ENCODE results near the gene DGKD. TPM values are rescaled to one million over a fixed set of nuclear protein-coding genes. Genes with fewer than 3 reads are reported as not detected.
A peak's percentile ranks its signal among the peaks of the same experiment; 100 is the strongest.

DGKD gene
- total and polyA plus RNA-seq, 4 donors: 8.9 to 250 (median 68.3) TPM

GRCh38 chr2:233404222-233404621 is 49.9 kb downstream of the DGKD start:
- no peaks in the 10 kb centered on the region for H3K9me3 ChIP-seq (ENCODE audit: control insufficient read depth, low read length)
- no peak overlapping the region for H3K4me3 ChIP-seq (ENCODE audit: low read length in 2 of 2)
- no peaks in the 10 kb centered on the region for H3K27me3 ChIP-seq (ENCODE audit: control insufficient read depth in 1 of 2, insufficient read depth in 2 of 2, low read length in 1 of 2)
- H3K36me3 ChIP-seq (ENCODE audit: control insufficient read depth in 1 of 2, insufficient read depth in 2 of 2, low read length in 1 of 2): no peaks in the 10 kb centered on the region
- DNase-seq (no peak), ATAC-seq (ENCODE audit: low FRiP score) (no peak)
- intact Hi-C loops (cut with DNase I): loop anchor here in 1 of 2 donors (5.0 kb wide), 1 partner anchor 43 kb away; no protein-coding TSS in a partner anchor
- H3K27ac ChIP-seq (ENCODE audit: low read depth in 1 of 2, low read length in 2 of 2): no peak overlapping the region
- H3K4me1 ChIP-seq (ENCODE audit: control insufficient read depth in 1 of 2, insufficient read depth in 2 of 2, low read length in 2 of 2): no peaks in the 10 kb centered on the region

- ATAC-seq (ENCODE audit: low FRiP score) (no peak), DNase-seq (no peak)
- H3K9me3 ChIP-seq (ENCODE audit: control insufficient read depth, low read length): no peaks in the 10 kb centered on the region
- peaks cover 3 to 4% of the 10 kb centered on the region in 2 donors for H3K4me1 ChIP-seq (ENCODE audit: control insufficient read depth in 1 of 2, insufficient read depth in 2 of 2, low read length in 2 of 2)
- H3K36me3 ChIP-seq (ENCODE audit: control insufficient read depth in 1 of 2, insufficient read depth in 2 of 2, low read length in 1 of 2): no peaks in the 10 kb centered on the region
- no peak overlapping the region for H3K27ac ChIP-seq (ENCODE audit: low read depth in 1 of 2, low read length in 2 of 2)
- H3K4me3 ChIP-seq (ENCODE audit: low read length in 2 of 2): no peak overlapping the region
- intact Hi-C loops (cut with DNase I): no loop called here
- 50 to 64% methylated on average over 2 of the region's 2 CpGs for WGBS, 2 donors
- no peaks in the 10 kb centered on the region for H3K27me3 ChIP-seq (ENCODE audit: control insufficient read depth in 1 of 2, insufficient read depth in 2 of 2, low read length in 1 of 2)
Observed at GRCh38 chr2:233406865-233407264, 52.6 kb downstream of the DGKD start.

- no peaks in the 10 kb centered on the region for H3K9me3 ChIP-seq (ENCODE audit: control insufficient read depth, low read length)
- ATAC-seq (ENCODE audit: low FRiP score): peak; percentile 85
- 4 to 6% methylated on average over 8 of the region's 8 CpGs for WGBS, 2 donors
- H3K4me3 ChIP-seq (ENCODE audit: low read length in 2 of 2): no peak overlapping the region
- H3K27me3 ChIP-seq (ENCODE audit: control insufficient read depth in 1 of 2, insufficient read depth in 2 of 2, low read length in 1 of 2): no peaks in the 10 kb centered on the region
- peak overlapping the region in 1 of 2 donors; percentile 60 for H3K27ac ChIP-seq (ENCODE audit: low read depth in 1 of 2, low read length in 2 of 2)
- no peak for DNase-seq
- intact Hi-C loops (cut with DNase I): no loop called here
- H3K4me1 ChIP-seq (ENCODE audit: control insufficient read depth in 1 of 2, insufficient read depth in 2 of 2, low read length in 2 of 2): peaks cover 3 to 4% of the 10 kb centered on the region in 2 donors
- H3K36me3 ChIP-seq (ENCODE audit: control insufficient read depth in 1 of 2, insufficient read depth in 2 of 2, low read length in 1 of 2): no peaks in the 10 kb centered on the region
Observed at GRCh38 chr2:233407771-233408181, 53.5 kb downstream of the DGKD start.

DNA sequence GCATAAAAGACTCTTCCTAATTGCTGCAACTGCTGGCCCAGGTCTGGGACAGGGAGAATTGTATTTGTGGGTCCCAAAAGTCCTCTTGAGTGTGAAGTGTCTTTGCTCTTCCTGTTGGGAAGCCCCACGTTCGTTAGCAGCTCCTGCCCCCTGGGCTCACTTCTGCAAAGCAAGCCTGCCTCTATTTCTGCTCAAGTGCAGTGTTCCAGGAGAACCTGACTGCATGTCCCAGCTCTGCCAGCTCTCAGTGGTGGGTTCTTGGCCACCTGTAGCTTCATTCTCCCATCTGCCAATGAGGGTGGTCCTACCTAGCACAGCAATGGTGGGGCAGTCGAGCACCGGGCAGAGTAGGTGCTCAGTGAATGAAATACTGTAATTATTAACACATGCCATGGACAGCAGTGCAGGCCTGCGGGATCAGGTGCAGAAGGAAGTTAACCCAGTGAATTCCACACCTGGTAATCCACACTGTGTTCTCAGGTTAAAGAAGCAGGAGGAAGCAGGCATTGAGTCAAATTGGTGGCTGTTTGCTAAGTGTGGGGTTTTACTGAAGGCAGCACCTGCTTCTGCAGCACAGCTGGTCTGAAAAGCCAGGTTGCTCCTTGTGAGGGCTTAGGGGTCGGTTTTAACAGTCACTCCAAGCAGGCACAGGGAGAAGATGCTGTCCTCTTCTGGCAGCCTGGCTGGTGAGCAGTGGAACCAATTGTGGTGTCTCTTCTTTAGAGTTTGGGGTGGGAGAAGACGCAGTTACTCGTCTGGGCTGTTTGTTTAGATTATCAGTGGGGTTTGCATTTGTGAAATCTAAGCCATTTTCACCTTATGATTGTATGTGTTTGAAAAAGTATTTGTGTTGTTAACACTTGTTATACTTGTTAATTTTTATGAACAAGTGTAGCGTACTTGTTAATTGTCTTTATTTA is 54.3 kb downstream of the DGKD start:
- no peak overlapping the region for H3K4me3 ChIP-seq (ENCODE audit: low read length in 2 of 2)
- intact Hi-C loops (cut with DNase I): no loop called here
- WGBS, 2 donors: 37 to 45% methylated on average over 9 of the region's 9 CpGs

GRCh38 chr2:233409286-233409991 is 55.1 kb downstream of the DGKD start:
- peak overlapping the region in 1 of 2 donors; percentile 65 for H3K27ac ChIP-seq (ENCODE audit: low read depth in 1 of 2, low read length in 2 of 2)
- intact Hi-C loops (cut with DNase I): no loop called here
- H3K27me3 ChIP-seq (ENCODE audit: control insufficient read depth in 1 of 2, insufficient read depth in 2 of 2, low read length in 1 of 2): no peaks in the 10 kb centered on the region
- H3K4me1 ChIP-seq (ENCODE audit: control insufficient read depth in 1 of 2, insufficient read depth in 2 of 2, low read length in 2 of 2): peaks cover 3 to 4% of the 10 kb centered on the region in 2 donors
- ATAC-seq (ENCODE audit: low FRiP score) (peak; percentile 76), DNase-seq (peak in 1 of 2 donors; percentile 73)
- H3K4me3 ChIP-seq (ENCODE audit: low read length in 2 of 2): no peak overlapping the region
- H3K36me3 ChIP-seq (ENCODE audit: control insufficient read depth in 1 of 2, insufficient read depth in 2 of 2, low read length in 1 of 2): no peaks in the 10 kb centered on the region
- 1 to 2% methylated on average over 6 of the region's 6 CpGs for WGBS, 2 donors
- H3K9me3 ChIP-seq (ENCODE audit: control insufficient read depth, low read length): no peaks in the 10 kb centered on the region

More for the DNA sequence above, 54.3 kb downstream of the DGKD start:
- ATAC-seq (ENCODE audit: low FRiP score) (no peak), DNase-seq (no peak)
- Histone ChIP-seq H3K36me3 (ENCODE audit: control insufficient read depth in 1 of 2, insufficient read depth in 2 of 2, low read length in 1 of 2) (no peaks in the 10 kb centered on the region), H3K9me3 (ENCODE audit: control insufficient read depth, low read length) (no peaks in the 10 kb centered on the region), H3K4me1 (ENCODE audit: control insufficient read depth in 1 of 2, insufficient read depth in 2 of 2, low read length in 2 of 2) (peaks cover 3 to 4% of the 10 kb centered on the region in 2 donors), H3K27me3 (ENCODE audit: control insufficient read depth in 1 of 2, insufficient read depth in 2 of 2, low read length in 1 of 2) (no peaks in the 10 kb centered on the region), H3K27ac (ENCODE audit: low read depth in 1 of 2, low read length in 2 of 2) (peak overlapping the region; percentile 38 to 72)

- Histone ChIP-seq H3K4me1 (ENCODE audit: control insufficient read depth in 1 of 2, insufficient read depth in 2 of 2, low read length in 2 of 2) (peaks cover 4 to 9% of the 10 kb centered on the region in 2 donors), H3K36me3 (ENCODE audit: control insufficient read depth in 1 of 2, insufficient read depth in 2 of 2, low read length in 1 of 2) (peaks cover 0 to 2% of the 10 kb centered on the region in 2 donors), H3K27me3 (ENCODE audit: control insufficient read depth in 1 of 2, insufficient read depth in 2 of 2, low read length in 1 of 2) (no peaks in the 10 kb centered on the region), H3K27ac (ENCODE audit: low read depth in 1 of 2, low read length in 2 of 2) (peak overlapping the region; percentile 61 to 90), H3K4me3 (ENCODE audit: low read length in 2 of 2) (no peak overlapping the region), H3K9me3 (ENCODE audit: control insufficient read depth, low read length) (no peaks in the 10 kb centered on the region)
- ATAC-seq (ENCODE audit: low FRiP score) (no peak), DNase-seq (no peak)
- 92 to 93% methylated on average over 5 of the region's 5 CpGs for WGBS, 2 donors
- intact Hi-C loops (cut with DNase I): no loop called here
Observed at GRCh38 chr2:233410196-233410760, 56.0 kb downstream of the DGKD start.

DNA sequence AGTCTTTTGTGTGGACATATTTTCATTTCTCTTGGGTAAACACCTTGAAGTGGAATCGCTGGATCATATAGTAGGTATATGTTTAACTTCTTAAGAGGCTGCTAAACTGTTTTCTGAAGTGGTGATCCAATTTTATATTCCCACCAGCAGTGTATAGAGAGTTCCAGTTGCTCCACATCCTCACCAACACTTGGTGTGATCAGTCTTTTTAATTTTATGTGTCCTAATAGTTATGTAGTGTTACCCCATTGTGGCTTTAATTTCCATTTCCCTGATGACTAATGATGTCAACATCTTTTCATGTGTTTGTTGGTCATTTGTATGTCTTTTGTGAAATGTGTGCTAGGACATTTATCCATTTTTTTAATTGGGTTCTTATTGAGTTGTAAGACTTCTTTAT is 56.9 kb downstream of the DGKD start:
- no peaks in the 10 kb centered on the region for H3K27me3 ChIP-seq (ENCODE audit: control insufficient read depth in 1 of 2, insufficient read depth in 2 of 2, low read length in 1 of 2)
- WGBS, 2 donors: 98 to 100% methylated on average over 1 of the region's 1 CpG
- ATAC-seq (ENCODE audit: low FRiP score) (no peak), DNase-seq (no peak)
- no peaks in the 10 kb centered on the region for H3K9me3 ChIP-seq (ENCODE audit: control insufficient read depth, low read length)
- H3K4me1 ChIP-seq (ENCODE audit: control insufficient read depth in 1 of 2, insufficient read depth in 2 of 2, low read length in 2 of 2): peaks cover 4 to 10% of the 10 kb centered on the region in 2 donors
- H3K27ac ChIP-seq (ENCODE audit: low read depth in 1 of 2, low read length in 2 of 2): no peak overlapping the region
- H3K4me3 ChIP-seq (ENCODE audit: low read length in 2 of 2): no peak overlapping the region
- H3K36me3 ChIP-seq (ENCODE audit: control insufficient read depth in 1 of 2, insufficient read depth in 2 of 2, low read length in 1 of 2): peaks cover 0 to 2% of the 10 kb centered on the region in 2 donors
- intact Hi-C loops (cut with DNase I): no loop called here

GRCh38 chr2:233412405-233412804 is 58.1 kb downstream of the DGKD start:
- 98 to 99% methylated on average over 3 of the region's 3 CpGs for WGBS, 2 donors
- Histone ChIP-seq H3K4me1 (ENCODE audit: control insufficient read depth in 1 of 2, insufficient read depth in 2 of 2, low read length in 2 of 2) (peaks cover 4 to 10% of the 10 kb centered on the region in 2 donors), H3K4me3 (ENCODE audit: low read length in 2 of 2) (no peak overlapping the region), H3K27me3 (ENCODE audit: control insufficient read depth in 1 of 2, insufficient read depth in 2 of 2, low read length in 1 of 2) (no peaks in the 10 kb centered on the region), H3K36me3 (ENCODE audit: control insufficient read depth in 1 of 2, insufficient read depth in 2 of 2, low read length in 1 of 2) (peaks cover 0 to 2% of the 10 kb centered on the region in 2 donors), H3K27ac (ENCODE audit: low read depth in 1 of 2, low read length in 2 of 2) (no peak overlapping the region), H3K9me3 (ENCODE audit: control insufficient read depth, low read length) (no peaks in the 10 kb centered on the region)
- no peak for DNase-seq
- ATAC-seq (ENCODE audit: low FRiP score): no peak
- intact Hi-C loops (cut with DNase I): no loop called here

Measured in aorta (tissue), 5 donors.